HG02763 (cell line): Measurements from ENCODE around the gene GAB2.
"Not testable (repeated sequence)": the region's sequence is repeated elsewhere in the genome, so short reads cannot be mapped to it uniquely, and the experiment has no call there.

ENCODE experiments used
- ATAC-seq: cut with Tn5 transposase; IDR thresholded peaks from one replicate; pipeline ENCODE4 v1.9.1; 2021; ENCODE audit warnings: mild to moderate bottlenecking, moderate library complexity; ENCODE audit not compliant: unreplicated experiment

The GAB2 gene

DNA sequence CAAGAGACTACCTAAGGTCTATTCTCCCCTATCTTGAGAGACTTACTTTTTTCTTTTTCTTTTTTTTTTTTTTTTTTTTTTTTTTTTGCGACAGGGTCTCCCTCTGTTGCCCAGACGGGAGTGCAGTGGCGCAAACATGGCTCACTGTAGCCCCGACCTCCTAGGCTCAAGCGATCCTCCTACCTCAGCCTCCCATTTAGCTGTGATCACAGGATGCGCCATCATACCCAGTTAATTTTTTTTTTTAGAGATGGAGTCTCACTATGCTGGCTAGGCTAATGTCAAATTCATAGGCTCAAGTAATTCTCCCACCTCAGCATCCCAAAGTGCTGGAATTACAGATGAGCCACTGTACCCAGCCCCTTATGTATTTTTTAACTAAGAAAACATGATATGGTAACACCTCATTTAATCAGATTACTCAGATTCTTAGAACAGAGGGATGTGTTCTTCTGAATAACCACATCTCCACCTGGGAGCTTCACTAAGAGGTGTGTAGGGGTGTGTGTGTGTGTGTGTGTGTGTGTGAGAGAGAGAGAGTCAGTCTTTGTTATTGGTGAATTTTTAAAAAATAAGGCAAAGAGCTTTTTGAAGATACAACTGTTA, 126.0 kb downstream of the GAB2 start:
- ATAC-seq = no peak

DNA sequence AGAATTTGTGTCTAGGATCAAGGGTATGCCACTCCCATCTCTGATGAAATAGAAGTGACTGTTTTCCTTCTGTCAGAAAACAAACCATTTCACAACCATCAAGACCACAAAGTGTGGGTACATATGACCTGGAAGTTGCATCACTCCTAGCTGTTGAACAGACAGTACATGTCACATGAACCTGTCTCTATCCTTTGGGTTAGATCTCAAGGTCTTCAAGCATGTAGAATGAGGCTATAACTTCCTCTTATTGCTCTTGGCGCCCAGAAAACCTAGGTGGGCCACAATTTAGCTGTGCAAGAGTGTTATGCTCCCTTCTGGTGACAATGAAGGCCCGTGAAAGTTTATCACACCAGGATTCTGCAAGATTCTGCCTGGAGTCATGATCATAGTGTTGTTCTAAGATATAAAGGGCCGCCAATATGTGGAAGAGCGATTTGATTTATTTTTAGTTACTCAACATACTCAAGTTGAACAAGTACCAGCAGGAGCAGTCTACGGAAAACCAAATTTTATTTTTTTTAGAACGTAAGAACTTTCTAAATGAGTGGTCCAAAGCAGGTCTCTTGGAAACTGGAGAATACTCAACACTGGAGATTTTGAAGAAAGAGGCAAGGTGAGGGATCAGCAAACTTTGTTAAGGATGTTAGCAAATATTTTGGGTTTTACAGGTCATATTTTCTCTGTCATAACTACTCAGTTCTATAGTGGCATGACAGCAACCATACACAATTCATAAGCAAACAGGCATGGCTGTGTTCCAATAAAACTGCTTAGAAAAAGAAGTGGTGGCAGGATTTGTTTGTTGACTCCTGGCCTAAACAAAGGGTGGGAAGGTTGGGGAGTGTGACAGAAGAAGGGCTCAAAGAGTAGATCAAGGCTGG, 127.1 kb downstream of the GAB2 start:
- no peak for ATAC-seq

DNA sequence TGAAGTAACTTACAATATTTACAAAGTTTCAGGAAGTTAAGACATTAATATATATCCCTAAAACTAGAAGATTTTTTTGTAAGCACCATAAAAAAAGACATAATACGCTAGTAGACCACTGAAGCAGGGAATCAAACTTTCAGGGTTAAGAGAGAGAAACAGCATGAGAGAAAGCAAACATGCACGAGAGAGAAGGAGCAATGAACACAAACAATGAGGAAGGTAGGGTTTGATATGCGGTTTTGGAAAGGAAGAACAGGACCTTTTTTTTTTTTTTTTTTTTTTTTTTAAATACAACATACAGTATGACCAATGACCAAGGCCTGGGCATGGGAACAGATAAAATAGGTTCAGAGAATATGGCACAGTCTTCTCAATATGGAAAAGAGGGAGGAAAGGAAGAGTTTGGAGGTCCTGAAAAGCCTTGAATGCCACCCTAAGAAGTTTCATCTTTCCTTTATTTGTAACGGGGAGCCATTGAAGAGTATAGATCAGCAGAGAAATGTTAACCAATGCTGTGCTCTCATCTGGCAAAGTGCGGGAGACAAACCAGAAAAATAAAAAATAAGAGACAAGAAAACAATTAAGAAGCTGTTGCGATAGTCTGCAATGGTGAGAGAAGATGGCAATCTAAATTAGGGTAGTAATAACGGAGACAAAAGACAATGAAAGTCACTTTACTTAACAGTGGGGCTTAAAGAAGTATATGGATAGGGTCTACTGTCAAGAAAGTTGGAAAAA, 127.9 kb downstream of the GAB2 start:
- ATAC-seq = no peak

DNA sequence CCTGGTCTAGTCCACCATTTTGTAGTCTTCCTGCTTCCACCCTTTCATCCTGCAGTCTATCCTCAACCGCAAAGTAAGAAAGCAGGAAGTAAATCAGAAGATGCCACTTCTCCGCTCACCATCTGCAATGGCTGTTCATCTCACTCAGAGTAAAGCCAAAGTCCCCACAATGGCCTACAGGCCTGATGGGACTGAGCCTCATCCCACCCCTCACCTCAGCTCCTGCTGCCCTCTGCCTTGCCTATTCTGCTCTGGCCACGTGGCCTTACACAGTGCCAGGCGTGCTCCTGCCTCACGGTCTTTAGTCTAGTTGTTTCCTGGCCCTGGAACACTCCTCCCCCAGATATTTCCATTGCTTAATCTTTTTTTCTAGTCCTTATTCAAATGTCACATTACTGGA, 133.4 kb downstream of the GAB2 start:
- ATAC-seq = no peak

DNA sequence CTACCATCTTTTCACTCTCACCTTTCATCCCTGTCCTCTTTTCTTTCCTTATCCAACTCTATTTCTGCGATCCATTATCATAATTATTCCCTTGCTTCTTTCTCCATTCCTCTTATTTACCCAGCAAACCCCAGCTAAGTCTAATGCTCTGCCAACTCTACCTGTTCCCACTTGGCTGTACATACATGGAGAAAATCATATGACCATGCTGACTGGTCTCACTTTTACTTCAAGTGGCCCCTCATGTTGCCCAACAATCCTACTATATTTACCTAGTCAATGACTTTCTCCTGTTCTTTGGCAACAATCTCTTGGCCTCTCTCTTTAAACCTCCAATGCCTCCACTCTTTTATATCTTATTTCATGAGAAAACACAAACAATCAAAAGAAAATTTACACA, 134.8 kb downstream of the GAB2 start:
- ATAC-seq = no peak

DNA sequence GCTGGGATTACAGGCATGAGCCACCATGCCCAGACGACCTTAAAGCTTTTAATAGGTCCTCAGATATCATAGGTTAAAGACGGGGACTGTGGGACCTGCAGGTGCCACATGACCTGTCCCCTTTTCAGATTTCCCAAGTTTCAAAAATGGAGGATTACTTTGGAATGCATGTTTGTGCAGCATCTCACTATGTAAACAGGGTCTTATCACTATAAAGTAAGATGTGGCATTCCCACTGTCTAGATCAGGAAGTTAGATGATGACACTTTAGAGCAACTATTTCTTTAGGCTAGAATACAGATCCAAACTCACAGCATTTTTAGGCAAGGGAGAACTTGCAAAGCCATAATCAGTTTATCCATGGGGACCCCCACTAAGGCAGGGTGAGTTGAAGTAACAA, 136.1 kb downstream of the GAB2 start:
- ATAC-seq = no peak

DNA sequence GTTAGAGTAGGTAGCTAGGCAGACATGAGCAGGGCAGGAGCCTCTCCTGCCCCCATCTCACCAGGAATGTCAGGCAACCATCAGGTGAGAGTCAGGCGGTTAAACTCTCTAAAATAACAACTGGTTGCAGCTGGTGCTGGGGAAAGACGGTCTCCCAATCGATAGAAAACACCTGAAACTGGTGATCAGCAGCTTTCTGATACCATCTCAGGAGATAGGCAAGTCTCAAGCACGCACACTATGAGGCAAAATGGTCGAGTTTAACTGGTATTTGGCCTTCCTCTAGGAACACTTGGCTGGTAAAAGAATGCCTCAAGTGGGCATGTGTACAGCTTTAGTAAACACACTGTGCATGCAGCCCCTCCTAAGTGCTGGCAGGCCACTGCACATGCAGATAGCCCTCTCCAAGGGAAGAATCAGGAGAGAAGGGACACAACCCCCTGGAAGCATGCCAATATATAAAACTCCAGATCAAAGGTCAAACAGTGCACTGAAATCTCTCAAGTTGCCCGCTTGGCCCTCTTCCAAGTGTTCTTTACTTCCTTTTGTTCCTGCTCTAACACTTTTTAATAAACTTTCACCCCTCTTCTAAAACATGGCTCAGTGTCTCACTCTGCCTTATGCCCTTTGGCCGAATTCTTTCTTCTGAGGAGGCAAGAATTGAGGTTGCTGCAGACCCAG, 140.2 kb downstream of the GAB2 start:
- ATAC-seq = no peak

DNA sequence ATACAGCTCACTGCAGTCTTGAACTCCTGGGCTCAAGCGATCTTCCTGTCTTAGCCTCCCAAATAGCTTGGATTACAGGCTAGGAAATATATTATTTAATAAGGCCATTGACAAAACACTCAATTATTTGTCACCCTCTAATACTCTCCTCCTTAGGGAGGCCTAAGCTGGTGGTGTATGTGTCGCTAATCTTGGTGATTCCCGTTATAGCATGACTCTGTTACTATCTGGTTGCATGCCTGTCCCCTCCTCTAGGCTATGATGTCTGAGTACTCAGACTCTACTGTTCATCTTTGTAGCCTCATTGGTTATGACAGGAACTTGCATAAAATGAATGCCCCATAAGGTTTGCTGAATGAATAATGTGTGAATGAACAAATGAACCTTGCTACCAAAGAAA, 141.3 kb downstream of the GAB2 start:
- no peak for ATAC-seq

DNA sequence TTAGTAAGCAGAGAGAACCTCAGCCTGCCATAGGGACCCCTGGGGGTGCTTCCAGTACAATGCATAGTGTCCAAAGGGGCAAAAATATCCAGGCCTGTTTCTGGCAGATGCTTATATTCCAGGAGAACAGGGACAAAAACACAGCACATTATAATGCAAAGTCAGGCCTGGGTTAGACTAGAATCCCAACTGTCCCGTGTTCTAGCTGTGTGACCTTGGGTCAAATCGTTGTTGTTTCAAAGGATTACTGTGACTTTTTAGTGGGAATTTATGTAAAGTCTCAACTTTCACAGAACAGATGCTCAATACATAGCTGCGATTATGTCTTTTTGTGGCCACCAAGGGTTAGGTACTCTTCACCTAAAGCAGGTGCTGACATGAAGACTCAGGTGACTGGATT, 142.9 kb downstream of the GAB2 start:
- ATAC-seq = no peak

DNA sequence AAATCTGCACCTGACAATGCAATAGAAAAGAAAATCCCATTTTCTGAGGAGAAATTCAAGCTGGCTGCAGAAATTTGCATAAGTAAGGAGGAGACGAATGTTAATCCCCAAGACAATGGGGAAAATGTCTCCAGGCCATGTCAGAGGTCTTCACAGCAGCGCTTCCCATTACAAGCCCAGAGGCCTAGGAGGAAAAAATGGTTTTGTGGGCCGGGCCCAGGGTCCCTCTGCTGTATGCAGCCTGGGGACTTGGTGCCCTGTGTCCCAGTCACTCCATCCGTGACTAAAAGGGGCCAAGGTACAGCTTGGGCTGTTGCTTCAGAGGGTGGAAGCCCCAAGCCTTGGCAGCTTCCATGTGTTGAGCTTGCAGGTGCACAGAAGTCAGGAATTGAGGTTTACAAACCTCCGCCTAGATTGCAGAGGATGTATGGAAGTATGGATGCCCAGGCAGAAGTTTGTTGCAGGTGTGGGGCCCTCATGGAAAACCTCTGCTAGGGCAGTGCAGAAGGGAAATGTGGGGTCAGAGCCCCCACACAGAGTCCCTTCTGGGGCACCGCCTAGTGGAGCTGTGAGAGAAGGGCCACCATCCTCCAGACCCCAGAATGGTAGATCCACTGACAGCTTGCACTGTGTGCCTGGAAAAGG, 144.9 kb downstream of the GAB2 start:
- ATAC-seq = not testable (repeated sequence)

DNA sequence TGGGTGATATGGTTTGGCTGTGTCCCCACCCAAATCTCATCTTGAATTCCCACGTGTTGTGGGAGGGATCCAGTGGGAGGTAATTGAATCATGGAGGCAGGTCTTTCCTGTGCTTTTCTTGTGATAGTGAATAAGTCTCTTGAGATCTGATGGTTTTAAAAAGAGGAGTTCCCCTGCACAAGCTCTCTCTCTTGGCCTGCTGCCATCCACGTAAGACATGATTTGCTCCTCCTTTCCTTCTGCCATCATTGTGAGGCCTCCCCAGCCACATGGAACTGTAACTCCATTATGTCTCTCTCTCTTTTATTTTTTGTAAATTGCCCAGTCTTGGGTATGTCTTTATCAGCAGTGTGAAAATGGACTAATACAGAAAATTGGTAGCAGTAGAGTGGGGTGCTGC, 145.8 kb downstream of the GAB2 start:
- ATAC-seq = not testable (repeated sequence)

DNA sequence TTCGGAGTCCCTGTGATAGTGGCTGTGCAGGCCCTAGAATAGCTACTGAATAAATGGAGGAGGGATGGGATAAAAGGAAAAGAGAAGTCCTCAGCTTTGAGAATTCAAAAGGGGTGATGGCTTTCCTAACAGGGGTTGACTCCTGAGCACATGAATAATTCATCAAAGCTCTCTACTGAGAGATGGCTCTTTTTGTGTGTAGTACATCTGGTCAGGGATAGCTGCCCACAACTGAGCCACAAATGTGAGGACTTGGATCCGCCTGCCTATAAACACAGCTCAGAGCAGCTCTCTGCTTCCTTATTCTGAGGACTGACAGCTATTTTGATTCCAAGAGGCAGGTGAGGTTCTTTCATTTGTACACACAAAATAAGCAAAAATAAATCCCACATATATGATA, 146.6 kb downstream of the GAB2 start:
- ATAC-seq = no peak

DNA sequence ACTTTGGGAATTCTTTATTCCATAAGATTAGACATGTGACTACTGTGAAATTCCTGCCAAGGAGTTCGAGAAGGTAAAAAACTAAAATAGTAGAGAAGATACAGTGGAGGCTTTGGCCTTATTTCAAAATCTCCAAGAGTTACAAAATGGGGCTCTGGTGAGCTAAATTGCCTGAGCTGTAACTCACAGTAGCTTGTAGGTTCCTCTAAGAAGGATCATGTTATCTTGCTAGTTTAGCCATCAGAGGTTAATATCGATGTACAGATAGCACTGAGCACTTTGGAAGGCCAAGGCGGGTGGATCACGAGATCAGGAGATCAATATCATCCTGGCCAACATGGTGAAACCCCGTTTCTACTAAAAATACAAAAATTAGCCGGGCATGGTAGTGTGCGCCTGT, 147.8 kb downstream of the GAB2 start:
- no peak for ATAC-seq

DNA sequence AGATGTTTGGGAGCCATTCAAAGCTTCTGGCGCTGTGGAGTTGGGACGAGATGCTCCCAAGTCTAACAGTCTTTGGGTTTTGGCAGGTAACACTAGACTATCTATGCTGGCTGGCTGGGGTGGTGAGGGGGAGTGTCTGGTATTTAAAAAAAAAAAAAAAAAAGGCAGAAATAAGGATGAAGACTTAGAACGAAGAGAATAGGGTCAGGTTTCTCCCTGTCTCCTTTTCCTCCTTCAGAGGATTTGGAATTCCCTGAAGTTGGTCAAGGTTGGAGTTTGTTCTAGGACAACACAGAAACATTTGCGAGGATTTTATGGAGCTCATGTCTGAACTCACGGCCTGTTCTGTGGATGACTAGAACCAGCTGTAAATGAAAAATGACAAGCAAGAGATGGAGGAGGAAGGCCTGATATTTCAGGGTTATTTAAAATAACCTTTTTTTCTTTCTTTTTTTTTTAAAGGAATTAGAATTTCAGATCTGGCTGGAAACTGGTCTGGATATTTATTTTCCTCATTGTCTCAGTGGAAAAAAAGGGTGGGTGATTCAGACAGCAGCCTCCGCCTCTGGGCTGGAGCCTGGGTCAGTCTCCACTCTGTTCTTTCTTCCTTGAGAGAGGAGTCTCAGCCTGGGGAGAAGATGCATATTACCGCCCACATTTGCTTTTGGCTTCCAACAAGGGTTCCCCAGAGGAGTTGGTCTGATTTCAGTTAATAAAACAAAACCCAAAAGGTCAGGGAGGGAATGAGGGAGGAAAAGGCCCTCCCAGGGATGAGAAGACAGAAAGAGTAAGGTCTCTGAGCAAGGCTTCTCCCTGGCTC, 148.8 kb downstream of the GAB2 start:
- no peak for ATAC-seq

DNA sequence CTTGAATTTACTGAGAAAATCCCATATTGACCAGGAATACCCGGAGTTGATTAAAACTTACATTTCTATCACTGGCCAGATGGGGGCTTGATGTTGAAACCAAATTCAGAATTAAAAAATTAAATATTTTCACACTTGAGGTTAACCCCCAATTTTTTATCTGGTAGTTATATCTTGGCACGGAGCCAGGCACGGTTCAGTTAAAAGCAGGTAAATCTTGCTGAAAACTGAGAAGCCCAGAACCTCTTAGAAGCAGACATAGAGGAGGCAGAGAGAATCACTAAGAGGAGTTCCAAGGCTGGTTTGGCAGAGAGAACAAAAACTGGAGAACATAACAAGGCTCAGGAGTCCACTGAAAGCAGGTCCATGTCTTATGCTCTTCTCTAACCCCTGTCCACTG, 151.2 kb downstream of the GAB2 start:
- no peak for ATAC-seq

DNA sequence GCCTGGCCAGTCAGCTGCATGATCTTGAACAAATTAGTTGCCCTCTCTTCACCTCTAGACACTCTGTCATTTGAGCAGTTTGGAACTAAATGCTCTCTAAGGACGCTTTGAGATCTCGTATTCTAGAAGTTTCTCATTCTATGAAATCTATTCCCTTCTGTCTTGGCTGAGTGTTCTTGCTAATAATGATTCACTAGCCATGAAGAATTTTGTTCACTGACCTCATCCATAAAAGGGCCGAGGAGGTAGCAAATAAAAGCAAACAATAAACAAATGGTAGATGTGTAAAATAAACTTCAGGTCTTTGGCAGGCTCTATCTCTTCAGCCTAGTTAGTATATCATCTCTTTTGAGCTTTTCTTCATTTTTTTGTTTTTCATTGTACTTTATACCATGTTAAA, 152.3 kb downstream of the GAB2 start:
- ATAC-seq = no peak

DNA sequence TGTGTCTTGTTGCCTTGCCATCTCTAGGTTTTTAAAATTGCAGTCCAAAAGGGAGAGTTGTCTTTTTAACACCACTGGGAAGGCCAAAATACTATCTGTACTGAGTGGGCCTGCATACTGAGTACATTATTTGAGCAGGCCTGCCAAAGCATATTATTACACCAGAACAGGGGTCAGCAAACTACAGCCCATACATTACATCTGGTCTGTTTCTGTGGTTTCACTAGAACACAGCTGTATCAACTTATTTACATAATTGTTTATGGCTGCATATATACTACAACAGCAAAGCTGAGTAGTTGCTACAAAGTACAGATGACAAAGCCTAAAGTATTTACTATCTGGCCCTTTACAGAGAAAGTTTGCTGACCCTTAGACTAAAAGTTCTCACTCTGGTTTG, 154.9 kb downstream of the GAB2 start:
- no peak for ATAC-seq

DNA sequence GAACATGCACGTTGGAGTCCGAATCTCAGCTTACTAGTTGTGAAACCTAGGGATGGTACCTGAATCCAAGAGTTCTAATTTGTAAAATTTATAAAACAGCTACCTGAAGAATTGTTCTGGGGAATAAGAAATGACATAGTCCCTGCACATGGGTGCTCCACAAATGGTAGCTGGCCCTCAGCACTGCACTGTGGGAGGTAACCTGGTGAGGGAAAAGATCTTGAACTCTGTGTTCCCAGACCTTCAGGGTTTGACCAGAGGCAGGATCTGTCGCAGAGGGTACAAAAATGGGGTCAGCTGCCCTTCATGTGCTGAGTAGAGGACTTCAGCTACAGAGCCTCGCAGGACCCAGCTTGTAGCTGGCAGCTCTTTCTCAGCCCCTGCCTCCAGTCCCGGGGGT, 155.4 kb downstream of the GAB2 start:
- ATAC-seq = no peak

DNA sequence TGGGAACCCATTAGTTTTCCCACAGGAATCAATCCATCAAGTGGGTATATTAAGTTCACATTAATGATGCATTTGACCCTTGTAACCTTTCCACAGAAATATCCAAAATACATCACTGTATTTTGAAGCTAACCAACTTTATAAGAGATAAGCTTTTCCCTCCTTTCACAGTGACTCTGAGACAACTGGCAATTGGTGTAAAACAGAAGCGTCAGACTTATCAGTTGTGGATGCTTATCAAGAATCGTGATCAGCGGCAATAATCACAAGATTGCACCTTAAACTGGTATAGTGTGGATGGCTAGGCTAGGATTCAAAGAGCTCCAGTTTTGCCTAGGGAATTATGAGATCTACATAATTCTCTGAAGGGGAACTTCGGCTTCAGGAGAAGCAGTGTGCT, 155.8 kb downstream of the GAB2 start:
- no peak for ATAC-seq

DNA sequence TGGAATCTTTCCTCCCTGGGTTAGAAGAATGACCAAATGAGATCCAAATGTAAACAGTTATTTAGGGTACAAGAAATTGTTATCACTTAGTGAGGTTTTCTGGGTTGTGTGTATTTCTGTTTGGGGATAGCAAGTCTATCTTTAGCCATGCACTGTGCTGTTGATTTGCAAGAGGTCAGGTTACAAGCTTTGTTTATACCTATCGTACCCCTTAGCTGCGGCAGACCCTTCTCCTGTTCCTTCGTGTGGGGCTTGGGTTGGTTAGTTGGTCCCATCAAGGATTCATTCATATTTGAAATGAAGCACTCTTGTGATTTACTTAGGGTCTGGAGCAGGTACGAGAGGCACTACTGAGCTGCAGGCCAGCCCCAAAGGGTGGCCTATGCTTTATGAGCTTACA, 156.3 kb downstream of the GAB2 start:
- no peak for ATAC-seq
